GM21381 (cell line): ENCODE data around the gene FDCSP.
"Not testable (repeated sequence)": the region's sequence is repeated elsewhere in the genome, so short reads cannot be mapped to it uniquely, and the experiment has no call there.

Experiments used
- ATAC-seq: cut with Tn5 transposase; IDR thresholded peaks from one replicate; pipeline ENCODE4 v1.9.1; 2021; ENCODE audit warnings: mild to moderate bottlenecking, moderate library complexity; ENCODE audit not compliant: unreplicated experiment

The FDCSP gene

DNA sequence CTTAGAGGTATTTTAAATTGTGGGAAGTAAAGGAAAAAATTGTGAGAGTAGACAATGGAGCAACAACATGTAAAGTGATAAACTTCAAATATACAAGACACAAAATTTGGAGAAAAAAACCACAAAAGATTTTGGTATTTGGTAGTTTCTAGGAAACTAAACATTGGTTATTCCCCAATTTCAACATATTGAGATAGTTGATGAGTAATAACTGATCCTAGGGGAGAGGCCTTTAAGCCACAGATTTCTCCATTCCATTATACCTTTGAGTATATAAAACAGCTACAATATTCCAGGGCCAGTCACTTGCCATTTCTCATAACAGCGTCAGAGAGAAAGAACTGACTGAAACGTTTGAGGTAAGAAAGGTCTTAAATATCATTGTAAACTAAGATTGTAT is at the start of gene FDCSP:
TSS of gene FDCSP (plus strand) at position 301 of the 400 bp plus-strand sequence. CDS start 5,071 bp downstream, outside the sequence.
- no peak for ATAC-seq

GRCh38 chr4:70177090-70177489 is 48.8 kb upstream of the FDCSP start:
- no peak for ATAC-seq

DNA sequence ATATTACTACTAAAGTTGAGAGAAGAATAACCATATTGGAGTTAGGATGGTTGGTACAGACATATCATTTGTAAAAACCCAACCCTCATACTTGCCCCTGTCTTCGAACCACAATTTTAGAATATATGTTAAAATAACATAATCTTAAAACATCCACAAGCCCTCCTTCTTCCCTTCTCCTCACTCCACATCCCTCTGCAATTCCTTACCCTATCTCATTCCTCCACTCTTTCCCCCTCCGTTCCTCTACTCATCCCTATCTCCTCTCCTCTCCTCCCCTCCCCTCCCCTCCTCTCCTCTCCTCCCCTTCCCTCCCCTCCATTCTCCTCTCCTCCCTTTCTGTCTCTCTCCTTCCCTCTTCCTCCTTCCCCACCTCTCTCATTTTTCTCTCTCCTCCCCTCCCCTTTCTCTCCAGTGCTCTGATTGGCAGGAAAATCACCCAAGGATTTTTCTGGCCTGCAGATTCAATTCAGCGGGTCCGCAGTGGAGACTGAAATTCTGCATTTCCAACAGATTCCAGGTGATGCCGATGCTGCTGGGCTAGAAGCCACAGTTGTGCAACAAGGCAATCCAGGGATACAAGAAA is 47.8 kb upstream of the FDCSP start:
- no peak for ATAC-seq

DNA sequence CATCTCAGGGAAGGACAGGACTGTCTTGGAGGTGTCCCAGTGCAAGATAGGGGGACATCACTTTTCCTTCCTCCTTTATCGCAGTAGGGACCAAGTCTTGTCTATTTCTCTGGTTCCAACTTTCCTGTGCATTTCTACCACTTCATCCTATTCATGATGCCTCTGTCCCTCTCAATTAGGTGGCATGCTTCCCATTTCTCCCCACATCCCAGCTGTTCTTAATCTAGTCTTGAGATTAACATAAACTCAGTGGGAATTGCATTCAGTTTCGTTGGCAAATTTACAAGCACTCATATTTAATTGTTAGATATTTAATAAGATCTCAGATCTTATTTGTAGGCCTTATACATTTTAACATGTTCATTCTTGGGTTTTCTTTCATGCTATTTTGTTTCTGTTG is 46.1 kb upstream of the FDCSP start:
- no peak for ATAC-seq

GRCh38 chr4:70181864-70182263 is 44.1 kb upstream of the FDCSP start:
- ATAC-seq = no peak

GRCh38 chr4:70182517-70183167 is 43.3 kb upstream of the FDCSP start:
- no peak for ATAC-seq

DNA sequence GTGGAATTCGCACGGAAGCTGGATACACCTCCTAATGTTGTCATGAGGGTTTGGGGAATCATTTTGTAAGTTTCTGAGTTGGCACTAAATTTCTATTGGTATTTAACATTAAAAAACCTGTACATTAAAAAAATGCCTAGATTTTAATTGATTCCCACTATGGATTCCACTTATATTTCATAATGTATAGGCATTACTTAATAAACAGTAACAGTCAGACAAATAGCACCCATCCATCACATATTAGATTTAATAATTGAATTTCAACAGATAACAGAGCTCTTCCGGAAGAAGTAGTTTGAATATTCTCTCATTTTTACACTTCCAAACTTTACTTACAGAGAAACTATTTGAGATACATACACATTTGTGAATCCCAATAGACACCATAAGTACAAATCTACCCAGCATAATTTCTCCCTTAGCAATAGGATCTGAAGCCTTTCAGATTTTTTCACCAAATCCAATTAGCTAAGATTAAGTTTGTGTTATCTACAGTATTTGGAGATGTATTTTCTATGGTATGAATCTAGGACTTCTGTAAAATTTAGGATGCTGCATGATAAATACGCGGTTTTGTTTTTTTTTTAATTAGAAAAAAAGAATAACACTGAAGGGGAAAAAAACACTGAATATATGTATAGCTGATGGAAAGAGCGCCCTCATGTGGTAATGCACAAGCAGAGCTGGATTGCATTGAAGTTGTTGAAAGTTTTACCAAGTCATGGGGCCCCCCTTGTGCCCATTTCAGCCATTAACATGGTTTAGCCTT is 42.6 kb upstream of the FDCSP start:
- peak; percentile 77 for ATAC-seq

- ATAC-seq = no peak
Measured at GRCh38 chr4:70183940-70184246, 42.0 kb upstream of the FDCSP start.

- no peak for ATAC-seq
Measured at GRCh38 chr4:70187216-70187615, 38.7 kb upstream of the FDCSP start.

GRCh38 chr4:70190579-70190978 is 35.3 kb upstream of the FDCSP start:
- no peak for ATAC-seq

DNA sequence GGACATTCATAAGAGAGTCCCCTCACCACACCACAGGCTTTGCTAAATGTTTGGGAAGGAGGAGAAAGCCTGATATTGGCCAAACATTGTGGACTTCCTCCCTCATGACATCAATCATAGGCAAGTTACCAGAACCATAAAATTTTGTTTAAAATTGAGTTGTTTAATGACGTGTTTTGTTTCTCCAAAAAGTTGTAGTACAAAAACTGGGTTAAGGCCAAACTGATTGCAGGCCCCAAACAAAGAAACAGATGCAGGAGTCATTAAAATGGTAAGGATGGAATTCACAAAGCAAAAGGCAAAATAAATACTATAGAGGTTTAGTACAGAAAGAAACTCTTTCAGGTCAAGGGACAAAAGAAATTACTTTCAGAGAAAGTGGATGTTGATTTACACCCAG is 34.3 kb upstream of the FDCSP start:
- ATAC-seq = no peak

GRCh38 chr4:70192895-70193294 is 33.0 kb upstream of the FDCSP start:
- no peak for ATAC-seq

GRCh38 chr4:70195425-70195824 is 30.5 kb upstream of the FDCSP start, which contains the start of gene ODAM:
Gene ODAM, plus strand, starts transcription at chr4:70195725. Its CDS starts 819 bp downstream, at chr4:70196544.
- ATAC-seq = no peak

- no peak for ATAC-seq
Measured at GRCh38 chr4:70196857-70197256, 29.1 kb upstream of the FDCSP start.

DNA sequence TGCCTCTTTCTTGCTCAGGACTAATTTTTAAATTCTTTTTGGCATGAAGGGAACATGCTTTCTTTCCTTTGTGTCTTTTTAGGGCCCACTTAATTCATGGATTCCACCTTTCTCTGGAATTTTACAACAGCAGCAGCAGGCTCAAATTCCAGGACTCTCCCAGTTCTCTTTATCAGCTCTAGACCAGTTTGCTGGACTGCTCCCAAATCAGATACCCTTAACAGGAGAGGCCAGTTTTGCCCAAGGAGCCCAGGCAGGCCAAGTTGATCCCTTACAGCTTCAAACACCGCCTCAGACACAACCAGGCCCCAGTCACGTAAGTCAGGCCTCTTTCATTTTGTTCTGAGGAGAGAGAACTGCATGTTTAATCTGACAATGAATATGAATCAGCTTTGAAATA is 28.1 kb upstream of the FDCSP start:
- ATAC-seq = no peak

GRCh38 chr4:70203601-70204000 is 22.3 kb upstream of the FDCSP start:
- no peak for ATAC-seq

DNA sequence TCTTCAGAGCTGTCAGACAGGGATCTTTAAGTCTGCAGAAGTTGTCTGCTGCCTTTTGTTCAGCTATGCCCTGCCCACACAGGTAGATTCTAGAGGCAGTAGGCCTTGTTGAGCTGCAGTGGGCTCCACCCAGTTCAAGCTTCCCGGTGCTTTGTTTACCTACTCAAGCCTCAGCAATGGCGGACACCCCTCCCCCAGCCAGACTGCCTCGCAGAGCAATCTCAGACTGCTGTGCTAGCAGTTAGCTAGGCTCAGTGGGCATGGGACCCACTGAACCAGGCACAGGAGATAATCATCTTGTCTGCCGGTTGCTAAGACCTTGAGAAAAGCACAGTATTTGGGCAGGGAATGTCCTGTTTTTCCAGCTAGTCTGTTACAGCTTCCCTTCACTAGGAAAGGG is 13.2 kb upstream of the FDCSP start:
- not testable (repeated sequence) for ATAC-seq

GRCh38 chr4:70216109-70216508 is 9.8 kb upstream of the FDCSP start:
- ATAC-seq = not testable (repeated sequence)

DNA sequence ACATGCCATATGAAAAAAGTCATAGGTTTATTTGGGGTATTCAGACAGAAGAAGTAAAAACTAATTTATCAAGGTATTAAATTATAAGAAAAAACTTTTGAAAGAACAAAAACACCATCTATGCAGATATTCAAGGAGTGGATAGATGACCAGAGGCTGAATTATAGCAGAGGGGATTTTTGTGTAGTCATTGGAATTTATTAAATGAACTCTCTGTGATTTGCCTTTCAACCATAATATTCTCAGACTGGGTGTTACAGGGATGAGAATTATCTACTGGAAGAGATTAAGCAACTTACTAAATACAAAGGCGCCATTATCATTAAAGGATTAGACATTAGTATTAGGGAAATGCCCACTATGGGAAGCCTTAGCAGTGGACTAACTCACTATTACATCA is 9.4 kb upstream of the FDCSP start:
- not testable (repeated sequence) for ATAC-seq

DNA sequence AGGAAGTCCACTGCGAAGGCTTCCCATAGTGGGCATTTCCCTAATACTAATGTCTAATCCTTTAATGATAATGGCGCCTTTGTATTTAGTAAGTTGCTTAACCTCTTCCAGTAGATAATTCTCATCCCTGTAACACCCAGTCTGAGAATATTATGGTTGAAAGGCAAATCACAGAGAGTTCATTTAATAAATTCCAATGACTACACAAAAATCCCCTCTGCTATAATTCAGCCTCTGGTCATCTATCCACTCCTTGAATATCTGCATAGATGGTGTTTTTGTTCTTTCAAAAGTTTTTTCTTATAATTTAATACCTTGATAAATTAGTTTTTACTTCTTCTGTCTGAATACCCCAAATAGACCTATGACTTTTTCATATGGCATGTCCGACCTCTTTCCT is 4.5 kb upstream of the FDCSP start:
- ATAC-seq = not testable (repeated sequence)

DNA sequence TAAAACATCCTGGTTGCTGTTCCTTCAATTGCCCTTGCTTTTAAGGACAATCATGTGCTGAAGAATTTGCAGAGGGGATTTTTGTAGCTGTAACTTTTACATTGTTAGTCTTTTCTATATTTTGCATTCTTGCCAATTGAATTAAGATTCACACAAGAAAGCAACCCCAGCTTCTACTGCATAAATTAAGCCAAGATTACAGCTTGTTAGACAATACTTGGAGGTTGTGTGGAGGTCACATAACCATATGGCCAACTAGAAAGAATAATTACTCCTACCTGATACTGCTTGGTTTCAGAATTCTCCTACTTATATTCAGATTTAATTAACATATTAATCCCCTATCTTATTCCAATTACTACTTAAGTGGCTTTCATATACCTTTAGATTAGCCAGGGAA is 4.1 kb upstream of the FDCSP start:
- ATAC-seq = not testable (repeated sequence)

DNA sequence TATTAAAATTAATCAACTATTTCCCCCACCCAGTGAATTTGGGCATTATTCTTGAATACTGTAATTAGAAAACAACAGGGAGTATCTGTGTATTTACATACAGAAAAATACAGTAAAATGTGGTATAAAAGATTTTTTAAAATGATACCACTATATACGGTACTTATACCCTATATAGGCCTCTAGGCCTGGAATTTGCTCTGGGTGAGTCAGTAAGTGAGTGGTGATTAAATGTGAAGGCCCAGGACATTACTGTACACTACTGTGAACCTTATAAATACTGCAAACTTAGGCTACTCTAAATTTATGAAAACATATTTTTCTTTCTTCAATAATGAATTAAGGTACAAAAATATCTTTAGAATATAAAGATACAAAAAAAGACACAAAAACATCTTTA is 10.2 kb downstream of the FDCSP start:
- no peak for ATAC-seq
